Measurements from ENCODE around the gene ARHGEF12.

The ARHGEF12 gene

GRCh38 chr11:120410622-120411380 lies 74.6 kb downstream of the ARHGEF12 start:
- no peak overlapping the region for H3K4me3 ChIP-seq (ENCODE audit: low read length)
- TF ChIP-seq CTCF (conservative IDR thresholded peaks at IDR 0.05; ENCODE audit: low read depth, low read length), result no peak
- no peak for DNase-seq (ENCODE audit: low read depth)

GRCh38 chr11:120413480-120413879 lies 77.3 kb downstream of the ARHGEF12 start:
- peak; percentile 67 for DNase-seq (ENCODE audit: low read depth)
- no peak for TF ChIP-seq CTCF (conservative IDR thresholded peaks at IDR 0.05; ENCODE audit: low read depth, low read length)
- H3K4me3 ChIP-seq (ENCODE audit: low read length), result no peak overlapping the region

DNA sequence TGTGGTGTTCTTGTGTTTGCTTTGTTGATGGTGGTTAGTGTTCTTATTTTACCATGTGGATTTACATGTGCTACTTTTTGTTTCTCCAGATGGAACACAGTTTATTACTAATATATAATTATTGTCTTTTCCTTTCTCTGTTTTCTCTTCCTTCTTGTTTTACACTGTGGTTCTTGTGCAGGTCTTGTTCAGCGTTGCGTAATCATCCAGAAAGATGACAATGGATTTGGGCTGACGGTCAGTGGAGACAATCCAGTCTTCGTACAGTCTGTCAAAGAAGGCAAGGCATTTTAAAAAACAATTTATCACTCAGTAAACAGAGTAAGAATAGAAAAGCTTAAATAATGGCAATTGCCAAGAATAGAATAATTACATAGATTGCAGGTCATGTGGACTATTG lies 84.4 kb downstream of the ARHGEF12 start:
- no peak for TF ChIP-seq CTCF (conservative IDR thresholded peaks at IDR 0.05; ENCODE audit: low read depth, low read length)
- no peak for DNase-seq (ENCODE audit: low read depth)
- H3K4me3 ChIP-seq (ENCODE audit: low read length), result no peak overlapping the region

DNA sequence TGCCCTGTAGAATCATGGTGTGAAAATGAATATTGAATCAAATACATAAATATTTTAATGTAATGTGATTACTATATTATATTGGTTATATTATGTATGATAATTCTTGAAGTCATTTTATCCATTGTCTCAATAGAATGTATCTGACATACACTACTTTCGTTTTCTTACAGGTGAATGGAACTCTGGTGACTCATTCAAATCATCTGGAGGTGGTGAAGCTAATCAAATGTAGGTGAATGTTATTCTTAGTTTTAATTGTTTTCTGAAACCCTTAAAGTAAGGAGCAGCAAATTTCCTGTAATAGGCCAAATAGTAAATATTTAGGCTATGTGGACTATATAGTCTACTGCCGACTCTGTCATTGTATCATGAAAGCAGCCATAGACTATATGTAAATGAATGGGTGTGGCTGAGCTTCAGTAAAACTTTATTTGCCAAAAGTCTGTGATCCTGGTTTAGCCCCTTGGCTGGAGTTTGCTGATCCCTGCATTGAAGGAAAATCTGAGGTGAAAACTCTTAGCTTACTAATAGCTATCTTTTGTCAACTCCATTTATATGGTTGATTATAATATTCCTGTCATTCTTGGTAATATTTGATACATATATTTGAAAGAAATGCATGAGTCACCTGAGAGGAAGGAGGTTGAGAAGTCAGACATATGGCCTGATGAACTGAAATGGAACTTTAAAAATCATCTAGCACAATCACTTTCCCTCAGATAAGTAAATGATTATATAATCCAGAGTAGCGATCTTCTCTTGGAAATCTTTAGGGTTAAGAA lies 88.2 kb downstream of the ARHGEF12 start:
- no peak overlapping the region for H3K4me3 ChIP-seq (ENCODE audit: low read length)
- no peak for TF ChIP-seq CTCF (conservative IDR thresholded peaks at IDR 0.05; ENCODE audit: low read depth, low read length)
- no peak for DNase-seq (ENCODE audit: low read depth)

GRCh38 chr11:120424970-120425332 lies 88.7 kb downstream of the ARHGEF12 start:
- TF ChIP-seq CTCF (conservative IDR thresholded peaks at IDR 0.05; ENCODE audit: low read depth, low read length), result no peak
- DNase-seq (ENCODE audit: low read depth), result no peak
- H3K4me3 ChIP-seq (ENCODE audit: low read length), result no peak overlapping the region

- H3K4me3 ChIP-seq (ENCODE audit: low read length), result no peak overlapping the region
- DNase-seq (ENCODE audit: low read depth), result no peak
- TF ChIP-seq CTCF (conservative IDR thresholded peaks at IDR 0.05; ENCODE audit: low read depth, low read length), result no peak
Observed at GRCh38 chr11:120425527-120425926, 89.3 kb downstream of the ARHGEF12 start.

DNA sequence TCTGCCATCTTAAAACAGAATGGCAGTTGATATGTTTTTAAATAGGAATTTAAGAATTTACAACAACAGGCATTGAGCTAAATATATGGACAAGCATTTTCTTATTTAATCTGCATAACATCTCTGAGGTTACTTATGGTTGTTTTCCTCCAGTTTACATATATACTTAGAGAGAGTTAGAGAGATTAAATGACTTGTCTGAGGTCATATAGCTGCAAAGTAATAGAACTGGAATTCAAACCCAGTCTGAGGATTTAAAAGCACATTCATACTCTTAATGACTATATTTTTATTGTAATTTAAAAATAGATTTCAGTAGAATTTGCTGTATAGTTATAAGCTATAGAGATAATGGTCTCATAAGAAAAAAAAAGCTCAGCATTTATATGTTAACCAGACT lies 93.9 kb downstream of the ARHGEF12 start:
- peak; percentile 20 for DNase-seq (ENCODE audit: low read depth)
- no peak overlapping the region for H3K4me3 ChIP-seq (ENCODE audit: low read length)
- TF ChIP-seq CTCF (conservative IDR thresholded peaks at IDR 0.05; ENCODE audit: low read depth, low read length), result no peak
